CD4-positive, alpha-beta T cell treated with Interleukin-21 for 1 hour (primary cell): ENCODE results near the gene THAP8.

Source experiments
- DNase-seq: peaks from one replicate; pipeline ENCODE4 v3.0.0-alpha.2; 2020

The THAP8 gene

DNA sequence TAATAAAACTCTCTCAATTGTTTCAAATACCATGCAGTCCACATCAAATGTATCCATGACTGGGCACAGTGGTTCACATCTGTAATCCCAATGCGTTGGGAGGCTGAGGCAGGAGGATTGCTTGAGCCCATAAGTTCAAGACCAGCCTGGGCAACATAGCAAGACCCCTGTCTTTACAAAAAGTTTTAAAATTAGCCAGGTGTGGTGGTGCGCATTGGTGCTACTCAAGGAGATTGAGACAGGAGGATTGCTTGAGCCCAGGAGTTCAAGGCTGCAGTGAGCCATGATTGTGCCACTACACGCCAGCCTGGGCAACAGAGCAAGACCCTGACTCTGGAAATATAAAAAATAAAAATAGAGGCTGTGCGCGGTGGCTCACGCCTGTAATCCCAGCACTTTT lies 26.4 kb downstream of the THAP8 start:
- DNase-seq, result no peak

DNA sequence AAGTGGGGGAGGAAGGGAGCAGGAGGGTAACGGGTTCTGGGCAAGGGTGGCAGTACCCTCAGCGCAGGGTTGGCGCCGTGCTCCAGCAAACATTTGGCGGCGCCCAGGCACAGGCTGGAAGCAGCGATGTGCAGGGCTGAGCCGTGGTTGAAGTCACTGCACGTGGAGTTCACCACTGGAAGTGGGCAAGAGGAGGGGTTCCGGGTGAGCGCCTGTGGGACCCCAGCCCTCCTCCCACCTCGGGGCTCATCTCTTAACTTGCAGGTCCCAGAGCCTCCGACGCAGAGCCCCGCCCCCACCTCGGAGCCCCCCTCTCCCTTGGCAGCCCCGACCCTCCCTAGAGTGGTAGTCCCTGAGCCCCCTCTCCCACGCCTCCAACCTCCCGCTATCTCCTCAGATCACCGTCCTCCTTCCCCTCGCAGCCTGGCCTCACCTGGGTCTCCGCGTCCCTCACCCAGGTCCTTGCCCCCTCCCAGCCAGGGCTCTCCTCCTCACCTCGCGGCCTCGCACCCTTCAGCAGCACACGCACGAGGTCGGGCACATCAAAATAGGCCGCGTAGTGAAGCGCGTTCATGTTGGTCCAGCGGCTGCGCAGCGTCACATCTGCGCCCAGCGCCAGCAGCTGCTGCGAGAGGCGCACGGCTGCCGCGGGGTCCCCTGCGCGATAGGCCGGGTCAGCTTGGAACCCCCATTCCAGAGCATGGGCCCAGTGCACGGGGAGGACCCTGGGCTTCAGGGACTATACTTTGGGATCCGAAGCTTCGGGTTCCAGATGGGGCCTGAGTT lies 27.8 kb downstream of the THAP8 start:
- DNase-seq, result no peak

DNA sequence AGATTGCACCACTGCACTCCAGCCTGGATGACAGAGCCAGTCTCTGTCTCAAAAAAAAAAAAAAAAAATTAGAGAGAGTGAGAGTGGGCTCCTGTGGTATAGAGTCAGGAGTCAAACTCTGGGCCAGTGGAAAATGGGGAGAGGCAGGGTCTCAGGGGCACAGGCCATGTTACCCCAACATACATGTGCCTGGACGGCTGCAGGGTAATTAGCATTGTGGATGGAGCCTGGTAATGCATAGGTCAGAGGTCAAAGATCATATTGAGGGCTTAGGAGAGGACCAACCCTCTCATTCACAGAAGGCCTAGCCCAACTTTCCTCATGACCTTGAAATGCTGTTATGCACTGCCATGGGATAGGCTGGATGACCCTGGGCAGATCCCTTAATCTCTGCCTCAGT lies 28.5 kb downstream of the THAP8 start:
- no peak for DNase-seq

DNA sequence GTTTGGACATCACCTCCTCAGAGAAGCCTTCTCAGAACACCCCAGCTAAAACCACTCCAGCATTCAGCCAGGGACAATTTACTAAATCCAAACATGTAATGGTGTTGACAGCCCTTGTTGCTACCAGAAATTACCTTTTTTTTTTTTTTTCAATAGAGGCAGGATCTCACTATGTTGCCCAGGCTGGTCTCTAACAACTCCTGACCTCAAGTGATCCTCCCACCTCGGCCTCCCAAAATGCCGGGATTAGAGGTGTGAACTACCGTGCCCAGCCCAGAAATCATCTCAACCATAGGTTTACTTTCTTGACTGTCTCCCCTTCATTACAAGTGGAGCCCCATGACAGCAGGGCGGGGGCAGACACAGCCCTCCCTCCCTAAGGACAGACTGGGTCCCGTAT lies 30.7 kb downstream of the THAP8 start:
- DNase-seq, result no peak

DNA sequence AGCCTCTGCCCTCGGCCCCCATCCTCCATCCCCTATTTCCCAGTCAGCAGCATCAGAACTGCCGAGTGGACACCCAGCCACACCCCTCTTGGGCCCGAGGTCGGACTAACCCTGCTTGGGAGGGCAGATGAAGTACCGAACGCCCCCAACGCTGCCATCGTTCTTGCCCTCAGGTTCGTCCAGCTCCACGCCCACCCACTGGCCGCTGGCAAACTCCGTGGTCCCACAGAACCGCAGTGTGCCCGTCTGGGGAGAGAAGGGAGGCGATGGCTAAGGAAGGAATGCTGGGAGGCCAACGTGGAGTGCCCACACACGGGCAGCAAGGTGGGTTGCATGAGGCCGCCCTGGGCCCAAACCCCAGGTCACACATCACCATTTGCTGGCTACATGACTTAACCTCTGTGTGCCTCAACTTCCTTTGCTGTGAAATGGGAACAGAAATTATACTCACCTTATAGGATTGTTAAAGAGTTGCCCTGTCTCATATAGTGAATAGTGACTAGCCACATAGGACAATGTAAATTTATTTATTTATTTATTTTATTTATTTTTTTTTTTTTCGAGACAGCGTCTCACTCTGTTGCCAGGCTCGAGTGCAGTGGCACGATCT lies 34.9 kb downstream of the THAP8 start:
- no peak for DNase-seq

DNA sequence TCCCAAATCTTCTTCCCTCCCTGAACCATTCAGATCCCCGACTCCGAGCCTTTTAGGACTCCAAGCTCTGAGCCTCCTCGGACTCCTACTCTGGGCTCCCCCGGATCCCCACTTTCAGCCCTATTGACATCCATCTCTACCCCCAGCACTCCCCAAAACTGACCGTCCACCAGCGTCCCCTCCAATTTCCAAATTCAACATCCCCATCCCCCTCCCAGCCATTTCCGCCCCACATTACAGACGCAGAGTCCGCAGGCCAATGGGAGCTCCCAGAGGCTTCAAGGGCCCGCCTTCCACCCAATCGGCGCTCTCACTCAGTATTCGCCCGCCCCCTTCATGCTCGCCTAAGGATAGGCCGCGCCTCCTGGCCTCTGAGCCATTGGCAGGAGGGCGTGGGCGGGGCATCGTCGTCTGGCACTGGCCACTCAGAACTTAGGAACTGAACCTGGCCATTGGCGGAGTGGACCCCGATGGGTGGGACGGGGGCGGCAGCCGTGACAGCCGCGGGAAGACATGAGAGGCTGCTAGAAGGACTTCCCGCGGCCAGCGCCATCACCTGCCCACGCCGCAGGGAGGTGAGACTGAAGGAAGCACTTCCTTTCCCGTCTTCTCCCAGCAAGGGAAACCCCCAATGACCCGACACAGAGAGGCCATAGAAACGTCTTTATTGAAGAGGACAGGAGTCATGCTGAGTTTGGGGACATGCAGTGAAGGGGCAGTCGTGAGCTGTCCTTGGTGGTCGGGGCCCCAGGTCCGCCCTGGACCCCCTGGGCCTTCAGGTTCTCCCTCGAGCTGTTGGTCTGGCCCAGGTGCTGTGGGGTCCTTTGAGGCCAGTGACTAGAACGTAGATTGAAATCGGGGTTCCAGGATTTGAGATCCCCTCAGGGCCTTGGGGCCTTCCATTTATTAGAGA lies 39.8 kb downstream of the THAP8 start, which contains the start of gene ALKBH6:
Gene ALKBH6, minus strand, starts transcription at position 202 of the 913 bp plus-strand sequence. CDS start 816 bp downstream, outside the sequence.
- DNase-seq, result peak; percentile 99

DNA sequence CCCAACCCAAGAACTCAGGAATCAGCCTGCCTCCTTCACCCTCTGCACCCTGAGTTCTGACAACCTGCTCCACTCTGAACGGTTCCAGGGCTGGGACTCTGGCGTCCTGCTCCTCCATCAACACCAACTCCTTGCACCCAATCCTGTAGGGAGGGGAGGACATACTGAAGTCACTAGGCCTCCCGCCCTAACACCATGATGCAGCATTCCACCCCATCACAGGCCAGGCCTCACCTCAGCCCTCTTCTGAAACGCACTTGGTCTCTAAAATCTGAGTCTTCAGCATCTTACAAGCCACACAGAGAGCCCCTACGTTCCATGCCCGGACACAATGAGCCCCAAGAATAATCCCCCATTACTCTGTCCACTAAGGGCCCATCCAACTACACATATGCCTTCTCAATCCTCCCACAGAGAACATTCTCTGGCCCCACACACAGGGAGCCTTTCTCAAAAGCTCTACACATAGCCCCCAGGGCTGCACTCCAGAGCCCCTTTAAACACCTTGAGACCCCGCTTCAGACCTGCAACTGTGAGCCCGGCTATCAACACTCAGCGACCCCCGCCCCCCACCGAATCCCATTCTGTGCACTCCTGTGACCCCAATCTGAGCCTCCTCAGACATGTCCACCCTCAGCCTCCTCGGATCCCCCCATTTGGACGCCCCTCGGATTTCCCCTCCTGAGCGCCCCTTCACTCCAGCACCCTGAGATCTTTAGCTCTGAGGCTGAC lies 40.6 kb downstream of the THAP8 start:
- no peak for DNase-seq

GRCh38 chr19:36010402-36010801 lies 43.7 kb downstream of the THAP8 start:
- no peak for DNase-seq

DNA sequence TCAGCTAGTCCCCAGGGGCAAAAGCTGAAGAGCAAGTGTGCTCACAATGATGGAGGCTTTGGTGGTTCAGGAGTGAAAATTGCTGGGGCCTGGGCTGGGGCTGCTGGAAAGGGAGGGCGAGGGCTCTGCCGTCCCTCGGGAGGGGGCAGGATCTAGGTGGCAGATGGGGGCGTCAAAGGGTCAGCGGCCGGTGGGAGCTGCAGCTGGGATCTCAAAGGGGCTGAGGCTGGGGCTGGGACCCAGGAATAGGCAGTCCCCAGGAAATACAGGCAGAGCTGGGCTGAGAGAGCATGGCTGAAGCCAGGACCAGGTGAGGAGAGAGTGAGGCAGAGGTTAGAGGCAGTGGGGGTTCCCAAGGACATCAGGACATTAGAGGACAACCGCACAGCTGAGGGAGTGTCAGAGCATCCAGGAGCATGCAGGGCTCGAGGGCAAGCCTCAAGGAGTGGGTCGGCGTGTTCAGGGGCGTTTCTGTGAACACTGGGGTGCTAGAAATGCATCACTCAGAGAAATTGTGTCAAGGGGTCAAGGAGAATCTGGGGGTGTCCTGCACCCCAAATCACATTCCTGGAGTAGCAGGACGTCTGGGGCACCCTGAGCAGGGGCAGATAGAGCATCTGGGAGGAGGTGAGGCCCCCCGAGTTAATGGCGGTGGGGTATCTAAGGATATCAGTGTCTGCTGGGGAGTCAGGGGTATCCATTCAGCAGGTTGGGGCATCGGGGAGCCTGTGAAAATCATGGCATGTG lies 44.3 kb downstream of the THAP8 start:
- no peak for DNase-seq

DNA sequence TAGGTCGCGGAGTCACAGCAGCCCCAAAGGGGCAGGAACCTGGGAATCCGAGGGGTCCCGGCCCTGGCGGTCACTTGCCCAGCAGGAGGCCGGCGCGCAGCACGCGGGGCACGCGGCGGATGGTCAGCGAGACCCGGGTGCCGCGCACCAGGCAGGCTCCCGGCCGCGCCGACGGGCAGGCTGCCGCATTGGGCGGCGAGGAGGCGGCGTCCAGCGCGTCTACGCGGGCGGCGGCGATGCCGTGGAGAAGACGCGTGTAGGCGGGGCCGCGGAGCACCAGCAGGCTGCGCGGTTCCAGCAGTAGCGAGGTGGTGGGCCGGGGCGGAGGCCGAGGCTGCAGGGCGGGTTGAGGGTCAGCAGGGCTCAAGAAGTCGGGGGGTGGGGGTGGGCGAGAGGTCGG lies 44.9 kb downstream of the THAP8 start:
- peak; percentile 44 for DNase-seq

DNA sequence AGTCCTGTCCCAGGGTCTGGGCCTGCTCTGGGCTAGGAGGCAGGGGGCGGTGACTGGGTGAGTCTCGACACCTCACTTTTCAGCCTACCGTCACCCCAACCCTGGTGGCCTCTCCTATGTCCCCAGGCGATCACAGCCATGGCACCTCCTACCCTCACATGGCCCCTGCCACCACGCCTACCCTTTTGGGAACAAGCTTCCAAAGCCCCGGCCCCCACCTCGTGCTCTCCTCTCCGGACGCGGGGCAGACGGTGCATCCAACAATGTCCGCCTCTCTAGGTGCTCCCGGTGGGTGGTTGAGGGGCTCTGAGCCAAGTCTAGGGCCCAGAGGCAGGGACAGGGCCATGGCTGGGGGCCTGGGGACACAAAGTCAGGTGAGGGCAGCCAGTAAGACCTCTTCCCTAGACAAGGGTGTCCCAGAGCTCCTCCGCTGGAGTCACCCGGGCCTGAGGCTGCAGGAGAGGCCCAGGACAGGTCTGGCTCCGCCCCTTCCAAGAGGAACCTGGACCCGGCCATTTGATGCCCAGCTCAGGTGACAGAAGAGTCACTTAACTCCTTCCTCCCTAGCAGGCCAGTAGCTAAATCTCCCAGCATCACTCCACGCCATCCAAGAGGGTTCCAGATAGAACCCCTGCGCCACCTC lies 45.6 kb downstream of the THAP8 start, which contains the start of gene SYNE4:
Gene SYNE4, minus strand, starts transcription at position 478 of the 643 bp plus-strand sequence. Its CDS starts 132 bp downstream, at position 346.
- no peak for DNase-seq

DNA sequence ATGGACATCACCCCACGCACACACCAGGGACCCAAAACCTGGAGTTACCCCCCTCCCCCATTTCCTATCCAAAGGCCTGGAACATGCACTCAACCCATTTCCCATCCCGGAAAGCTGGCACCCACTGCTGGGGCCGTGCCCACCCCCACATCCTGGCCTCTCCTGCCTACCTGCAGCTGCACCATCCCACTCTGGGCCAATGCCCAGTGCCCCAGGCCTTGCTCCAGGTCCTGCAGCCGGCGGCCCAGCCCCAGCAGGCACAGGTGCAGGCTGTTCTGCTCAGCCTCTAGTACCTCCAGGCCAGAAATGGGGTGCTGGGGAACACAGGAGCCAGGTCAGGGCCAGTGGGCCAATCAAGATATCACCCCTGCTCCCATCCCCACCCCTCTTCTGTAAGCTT lies 47.1 kb downstream of the THAP8 start:
- DNase-seq, result no peak

DNA sequence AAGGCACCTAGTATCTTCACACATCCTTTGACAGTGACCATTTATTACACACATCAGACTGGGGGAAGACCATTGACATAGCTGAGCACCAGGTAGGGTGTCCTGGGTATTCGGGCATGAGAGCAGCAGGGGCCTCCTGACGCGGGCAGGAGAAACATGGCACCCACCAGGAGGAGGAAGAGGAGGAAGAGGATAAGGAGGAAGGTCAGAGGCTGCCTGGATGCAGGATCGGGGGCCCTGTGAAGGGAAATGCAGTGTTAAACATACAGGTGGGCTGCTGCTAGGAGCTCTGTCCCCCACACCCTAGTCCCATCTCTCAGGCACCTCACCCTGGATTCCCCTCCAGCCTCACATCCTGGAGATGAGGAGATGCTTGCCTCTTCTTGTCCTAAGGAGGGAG lies 50.8 kb downstream of the THAP8 start:
- no peak for DNase-seq

DNA sequence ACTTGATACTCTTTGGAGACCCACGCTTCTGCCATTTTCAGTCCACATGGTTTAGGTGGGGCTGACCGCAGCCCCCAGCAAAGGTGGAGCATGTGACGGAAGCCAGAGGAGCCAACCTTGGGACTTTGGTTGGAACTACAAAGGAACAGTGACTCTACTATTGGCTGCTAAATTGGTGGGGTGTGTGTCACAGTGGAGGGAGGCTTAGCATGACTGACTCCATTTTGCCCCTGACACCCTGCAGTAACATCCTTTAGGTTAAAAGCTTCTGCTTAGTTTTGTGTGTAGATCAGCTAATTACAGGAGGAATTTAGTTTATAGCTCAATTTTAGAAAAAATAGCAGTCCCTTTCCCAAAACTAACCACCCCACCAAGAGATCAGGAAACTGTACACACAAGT lies 52.5 kb downstream of the THAP8 start:
- DNase-seq, result no peak

- DNase-seq, result no peak
These were observed 57.3 kb downstream of the THAP8 start for GRCh38 chr19:35996777-35997176.

DNA sequence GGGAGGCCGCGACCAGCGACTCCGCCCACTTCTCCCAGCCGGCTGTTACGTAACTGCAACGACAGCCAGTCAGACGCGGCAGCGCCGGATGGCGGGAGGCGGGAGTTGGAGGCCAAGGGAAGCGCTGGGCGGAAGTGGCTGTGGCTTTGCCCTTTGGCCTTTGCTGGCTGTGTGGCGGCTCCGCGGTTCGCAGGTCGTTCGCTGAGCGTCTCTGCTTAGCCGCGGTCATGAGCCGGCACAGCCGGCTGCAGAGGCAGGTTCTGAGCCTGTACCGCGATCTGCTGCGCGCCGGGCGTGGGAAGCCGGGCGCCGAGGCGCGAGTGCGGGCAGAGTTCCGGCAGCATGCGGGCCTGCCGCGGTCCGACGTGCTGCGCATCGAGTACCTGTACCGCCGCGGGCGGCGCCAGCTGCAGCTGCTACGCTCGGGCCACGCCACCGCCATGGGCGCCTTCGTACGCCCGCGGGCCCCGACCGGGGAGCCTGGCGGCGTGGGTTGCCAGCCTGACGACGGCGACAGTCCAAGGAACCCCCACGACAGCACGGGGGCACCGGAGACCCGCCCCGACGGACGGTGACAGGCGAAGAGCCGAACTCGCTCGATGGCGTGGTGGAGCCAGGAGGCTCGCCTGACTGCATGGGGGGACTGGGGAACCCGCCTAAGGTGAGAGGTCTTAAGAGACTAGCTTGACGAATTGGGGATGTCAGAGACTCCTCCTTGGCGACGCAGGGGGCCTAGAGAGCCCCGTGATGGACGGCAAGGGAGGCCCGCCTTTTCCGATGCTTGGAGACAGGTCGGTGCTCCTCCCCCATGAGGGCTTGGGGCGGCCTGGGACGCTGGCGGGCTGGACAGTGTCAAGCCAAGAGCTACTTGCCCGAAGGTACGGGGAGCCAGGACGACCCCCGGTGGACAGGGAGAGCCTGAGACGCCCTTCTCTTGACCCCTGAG lies 58.8 kb downstream of the THAP8 start, which contains the start of gene SDHAF1:
Gene SDHAF1, plus strand, starts transcription at position 141 of the 946 bp plus-strand sequence. Its CDS starts 87 bp downstream, at position 228.
- peak; percentile 93 for DNase-seq

DNA sequence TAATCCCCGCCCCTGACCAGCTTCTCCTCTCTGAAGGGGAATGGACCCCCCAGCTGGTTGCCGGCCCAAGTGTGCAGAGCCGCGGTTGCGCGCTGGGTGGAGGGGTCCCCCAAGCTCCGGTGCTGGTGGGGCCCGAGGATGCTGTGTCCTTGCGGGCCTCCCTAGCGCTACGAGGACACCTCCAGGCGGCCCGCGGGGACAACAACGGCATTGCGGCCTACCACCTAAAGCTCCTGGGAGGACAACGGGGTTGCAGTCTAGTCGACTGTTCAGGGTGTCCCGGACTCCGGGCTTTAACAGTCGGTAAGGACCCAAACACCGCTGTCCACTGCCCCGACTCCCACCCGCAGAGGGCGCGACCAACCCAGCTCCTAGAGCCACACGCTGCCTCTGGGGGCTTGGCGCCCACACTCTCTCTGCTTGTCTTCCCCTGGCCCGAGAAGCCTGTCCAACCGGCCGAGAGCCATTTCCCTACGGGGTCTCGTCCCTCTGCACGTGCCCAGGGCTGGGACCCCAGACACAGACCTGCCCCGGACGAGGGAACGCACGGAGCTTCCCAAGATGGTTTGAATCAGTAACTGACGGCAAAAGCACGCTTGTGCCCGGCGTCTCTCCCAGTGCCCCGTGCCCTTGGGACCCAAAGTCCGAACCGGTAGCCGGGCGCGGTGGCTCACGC lies 60.0 kb downstream of the THAP8 start:
- no peak for DNase-seq

DNA sequence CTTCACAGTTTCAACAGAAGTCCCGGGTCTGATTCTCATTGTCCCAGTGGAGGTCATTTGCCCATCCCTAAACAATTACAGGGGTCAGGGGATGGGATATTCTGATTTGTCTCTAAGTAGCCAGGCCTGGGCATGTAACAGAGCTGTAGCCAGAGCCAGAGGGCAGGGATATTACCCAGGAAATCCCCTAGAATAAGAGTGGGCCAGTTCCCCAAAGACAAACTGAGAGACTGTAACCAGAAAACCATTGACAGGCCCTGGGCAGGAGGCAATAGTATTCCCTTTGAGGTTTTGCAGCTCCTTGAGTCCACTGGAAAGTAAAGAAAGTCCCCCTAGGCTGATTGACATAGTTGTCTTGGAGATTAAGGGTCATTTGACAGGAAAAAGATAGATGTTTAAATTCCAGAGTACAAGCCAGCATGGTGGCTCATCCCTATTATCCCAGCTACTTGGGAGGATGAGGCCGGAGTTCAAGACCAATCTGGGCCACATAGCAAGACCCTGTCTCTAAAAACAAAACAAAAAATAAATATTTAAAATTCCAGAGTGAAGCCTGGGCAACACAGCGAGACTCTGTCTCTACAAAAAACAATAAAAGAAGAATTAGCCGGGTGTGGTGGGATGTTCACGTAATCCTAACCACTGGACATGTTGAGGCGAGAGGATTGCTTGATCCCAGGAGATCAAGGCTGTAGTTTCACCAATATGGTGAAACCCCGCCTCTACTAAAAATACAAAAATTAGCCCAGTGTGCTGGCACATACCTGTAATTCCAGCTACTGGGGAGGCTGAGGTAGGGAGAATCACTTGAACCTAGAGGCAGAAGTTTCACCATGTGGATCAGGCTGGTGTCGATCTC lies 60.9 kb downstream of the THAP8 start:
- no peak for DNase-seq
